SK-N-MC (cell line): ENCODE measurements around the gene HLA-E.
"Not testable (repeated sequence)": the region's sequence is repeated elsewhere in the genome, so short reads cannot be mapped to it uniquely, and the experiment has no call there.

Experiments
- DNase-seq: peaks from one replicate; pipeline ENCODE4 v3.0.0-alpha.2; 2011; ENCODE audit warnings: low read depth, low spot score
- H3K27ac ChIP-seq: fragments of 200-600 bp; sonication (generic); 2 replicates; pipeline ENCODE4 v1.5.1; 2016; ENCODE audit warnings: mixed run types
- H3K36me3 ChIP-seq: fragments of 200-600 bp; sonication (generic); 2 replicates; pipeline ENCODE4 v1.6.1; 2017; ENCODE audit warnings: antibody characterized with exemption, low read length, mixed read lengths; ENCODE audit not compliant: insufficient read depth
- H3K4me3 ChIP-seq: fragments of 200-600 bp; sonication (generic); 2 replicates; pipeline ENCODE4 v1.5.1; 2016
- H3K9ac ChIP-seq: fragments of 200-600 bp; sonication (generic); 2 replicates; pipeline ENCODE4 v1.8.0; 2017; ENCODE audit warnings: mixed run types, mixed read lengths; ENCODE audit not compliant: insufficient read length
- H3K9me3 ChIP-seq: fragments of 200-600 bp; sonication (generic); 2 replicates; pipeline ENCODE4 v1.6.1; 2017; ENCODE audit warnings: low read depth, mild to moderate bottlenecking, antibody characterized with exemption, low read length, moderate library complexity, mixed read lengths
- EZH2 ChIP-seq: fragments of 200-600 bp; sonication (generic); IDR thresholded peaks from one replicate; pipeline ENCODE4 v1.6.1; 2017; ENCODE audit warnings: antibody characterized with exemption
- FOXP2 ChIP-seq: optimal IDR thresholded peaks from 2 replicates; pipeline ENCODE3; 2011; ENCODE audit warnings: mild to moderate bottlenecking, moderate library complexity; ENCODE audit not compliant: insufficient read depth; ENCODE audit errors: extremely low read length, control extremely low read depth
- POLR2AphosphoS5 ChIP-seq: IDR thresholded peaks from 2 replicates; pipeline ENCODE4 v1.6.1; 2012; ENCODE audit warnings: mild to moderate bottlenecking, low read depth, low read length, borderline replicate concordance

Gene HLA-E

GRCh38 chr6:30490026-30490876, 942 bp downstream of the HLA-E start:
- Histone ChIP-seq H3K36me3 (peaks cover 4% of the 10 kb centered on the region), H3K9ac (peak overlapping the region; percentile 77), H3K4me3 (peak overlapping the region; percentile 96), H3K27ac (no peak overlapping the region), H3K9me3 (no peaks in the 10 kb centered on the region)
- no peak for DNase-seq
- TF ChIP-seq EZH2 (no peak), POLR2AphosphoS5 (no peak), FOXP2 (no peak)

DNA sequence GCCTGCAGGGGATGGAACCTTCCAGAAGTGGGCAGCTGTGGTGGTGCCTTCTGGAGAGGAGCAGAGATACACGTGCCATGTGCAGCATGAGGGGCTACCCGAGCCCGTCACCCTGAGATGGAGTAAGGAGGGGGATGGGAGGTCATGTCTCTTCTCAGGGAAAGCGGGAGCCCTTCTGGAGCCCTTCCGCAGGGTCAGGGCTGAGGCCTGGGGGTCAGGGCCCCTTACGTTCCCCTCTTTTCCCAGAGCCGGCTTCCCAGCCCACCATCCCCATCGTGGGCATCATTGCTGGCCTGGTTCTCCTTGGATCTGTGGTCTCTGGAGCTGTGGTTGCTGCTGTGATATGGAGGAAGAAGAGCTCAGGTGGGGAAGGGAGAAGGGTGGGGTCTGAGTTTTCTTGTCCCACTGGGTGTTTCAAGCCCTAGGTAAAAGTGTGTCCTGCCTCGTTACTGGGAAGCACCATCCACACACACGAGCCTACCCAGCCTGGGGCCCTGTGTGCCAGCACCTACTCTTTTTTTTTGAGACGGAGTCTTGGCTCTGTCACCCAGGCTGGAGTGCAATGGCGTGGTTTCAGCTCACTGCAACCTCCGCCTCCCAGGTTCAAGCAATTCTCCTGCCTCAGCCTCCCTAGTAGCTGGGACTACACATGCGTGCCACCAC, 2.1 kb downstream of the HLA-E start:
- H3K27ac ChIP-seq, H3K9ac ChIP-seq, H3K4me3 ChIP-seq, H3K9me3 ChIP-seq, H3K36me3 ChIP-seq, DNase-seq: not testable (repeated sequence)

DNA sequence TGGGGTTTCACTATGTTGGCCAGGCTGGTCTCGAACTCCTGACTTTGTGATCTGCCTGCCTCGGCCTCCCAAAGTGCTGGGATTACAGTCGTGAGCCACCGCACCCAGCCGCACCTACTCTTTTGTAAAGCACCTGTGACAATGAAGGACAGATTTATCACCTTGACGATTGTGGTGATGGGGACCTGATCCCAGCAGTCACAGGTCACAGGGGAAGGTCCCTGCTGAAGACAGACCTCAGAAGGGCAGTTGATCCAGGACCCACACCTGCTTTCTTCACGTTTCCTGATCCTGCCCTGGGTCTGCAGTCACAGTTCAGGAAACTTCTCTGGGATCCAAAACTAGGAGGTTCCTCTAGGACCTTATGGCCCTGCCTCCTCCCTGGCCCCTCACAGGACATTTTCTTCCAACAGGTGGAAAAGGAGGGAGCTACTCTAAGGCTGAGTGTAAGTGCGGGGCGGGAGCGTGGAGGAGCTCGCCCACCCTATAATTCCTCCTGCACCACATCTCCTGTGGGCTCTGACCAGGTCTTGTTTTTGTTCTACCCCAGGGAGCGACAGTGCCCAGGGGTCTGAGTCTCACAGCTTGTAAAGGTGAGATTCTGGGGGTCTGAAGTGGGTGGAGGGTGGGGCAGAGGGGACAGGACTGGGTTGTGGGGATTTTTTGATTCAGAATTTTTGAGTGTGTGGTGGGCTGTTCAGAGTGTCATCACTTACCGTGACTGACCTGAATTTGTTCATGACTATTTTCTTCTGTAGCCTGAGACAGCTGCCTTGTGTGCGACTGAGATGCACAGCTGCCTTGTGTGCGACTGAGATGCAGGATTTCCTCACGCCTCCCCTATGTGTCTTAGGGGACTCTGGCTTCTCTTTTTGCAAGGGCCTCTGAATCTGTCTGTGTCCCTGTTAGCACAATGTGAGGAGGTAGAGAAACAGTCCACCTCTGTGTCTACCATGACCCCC, 3.0 kb downstream of the HLA-E start:
- Histone ChIP-seq H3K27ac (no peak overlapping the region), H3K4me3 (no peak overlapping the region), H3K9ac (no peak overlapping the region), H3K36me3 (peaks cover 4% of the 10 kb centered on the region), H3K9me3 (no peaks in the 10 kb centered on the region)
- TF ChIP-seq EZH2 (no peak), FOXP2 (no peak), POLR2AphosphoS5 (no peak)
- no peak for DNase-seq

- Histone ChIP-seq H3K9me3 (no peaks in the 10 kb centered on the region), H3K4me3 (no peak overlapping the region), H3K9ac (no peak overlapping the region), H3K27ac (no peak overlapping the region), H3K36me3 (peaks cover 4% of the 10 kb centered on the region)
- no peak for TF ChIP-seq FOXP2
- no peak for TF ChIP-seq POLR2AphosphoS5
- no peak for TF ChIP-seq EZH2
- DNase-seq = no peak
Measured at GRCh38 chr6:30493643-30494250, 4.4 kb downstream of the HLA-E start.

DNA sequence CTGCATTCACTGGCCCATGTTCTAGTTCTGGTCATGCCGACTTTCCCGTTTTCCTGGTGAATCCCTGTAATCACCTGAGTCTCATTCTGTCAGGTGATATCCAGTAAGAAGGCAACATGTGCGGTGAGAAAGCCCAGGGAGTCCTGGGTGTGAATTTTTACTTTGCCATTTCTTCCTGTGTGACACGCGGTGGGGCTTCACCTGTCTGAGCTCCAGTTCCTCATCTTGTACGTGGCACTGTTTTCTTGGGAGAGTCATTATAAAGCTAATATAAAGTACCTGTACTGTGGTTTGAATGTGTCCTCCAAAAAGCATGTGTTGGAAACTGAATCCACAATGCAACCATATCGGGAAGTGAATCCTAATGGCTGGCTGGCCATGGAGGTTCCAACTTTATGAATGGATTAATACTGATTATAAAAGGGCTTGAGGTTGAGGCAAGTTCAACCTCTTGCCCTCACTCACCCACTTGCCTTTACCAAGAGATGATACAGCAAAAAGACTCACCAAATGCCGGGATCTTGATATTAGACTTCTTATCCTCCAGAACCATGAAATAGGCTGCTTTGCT, 5.1 kb downstream of the HLA-E start:
- TF ChIP-seq FOXP2 (no peak), EZH2 (no peak), POLR2AphosphoS5 (no peak)
- no peak for DNase-seq

GRCh38 chr6:30495060-30495459, 5.8 kb downstream of the HLA-E start:
- not testable (repeated sequence) for H3K4me3 ChIP-seq, H3K9ac ChIP-seq, H3K27ac ChIP-seq, DNase-seq, H3K36me3 ChIP-seq, H3K9me3 ChIP-seq

More for the DNA sequence above, 5.1 kb downstream of the HLA-E start:
- H3K9ac ChIP-seq = no peak overlapping the region
- no peak overlapping the region for H3K27ac ChIP-seq
- H3K9me3 ChIP-seq = no peaks in the 10 kb centered on the region
- H3K4me3 ChIP-seq = no peak overlapping the region
- peaks cover 4% of the 10 kb centered on the region for H3K36me3 ChIP-seq

DNA sequence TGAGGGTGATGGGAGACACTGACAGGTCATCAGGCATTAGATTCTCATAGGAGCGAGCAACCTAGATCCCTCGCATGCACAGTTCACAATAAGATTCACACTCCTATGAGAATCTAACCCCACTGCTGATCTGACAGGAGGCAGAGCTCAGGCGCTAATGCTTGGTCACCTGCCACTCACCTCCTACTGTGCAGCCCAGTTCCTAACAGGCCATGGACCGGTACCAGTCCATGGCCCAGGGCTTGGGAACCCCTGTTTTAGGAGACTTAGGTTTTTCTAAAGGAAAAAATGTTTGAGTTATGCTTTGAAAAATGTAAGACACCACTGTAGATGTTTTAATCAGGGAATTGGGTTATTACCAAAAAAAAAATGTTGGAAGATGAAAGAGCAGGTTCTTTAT, 6.7 kb downstream of the HLA-E start:
- Histone ChIP-seq H3K9ac (no peak overlapping the region), H3K36me3 (no peaks in the 10 kb centered on the region; the same call in 1 of the 2 replicates), H3K4me3 (no peak overlapping the region), H3K9me3 (no peaks in the 10 kb centered on the region), H3K27ac (no peak overlapping the region)
- no peak for DNase-seq
- no peak for TF ChIP-seq EZH2
- TF ChIP-seq FOXP2 = no peak
- TF ChIP-seq POLR2AphosphoS5 = no peak

DNA sequence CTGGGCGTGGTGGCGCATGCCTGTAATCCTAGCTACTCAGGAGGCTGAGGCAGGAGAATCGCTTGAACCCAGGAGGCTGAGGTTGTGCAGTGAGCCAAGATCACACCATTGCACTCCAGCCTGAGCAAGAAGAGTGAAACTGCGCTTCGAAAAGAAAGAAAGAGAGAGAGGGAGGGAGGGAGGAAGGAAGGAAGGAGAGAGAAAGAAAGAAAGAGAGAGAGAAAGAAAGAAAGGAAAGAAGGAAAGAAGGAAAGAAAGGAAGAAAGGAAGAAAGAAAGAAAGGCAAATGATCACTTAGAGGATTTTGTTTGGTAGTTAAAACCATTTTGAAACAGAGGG, 7.9 kb downstream of the HLA-E start:
- H3K27ac ChIP-seq, H3K9me3 ChIP-seq, H3K9ac ChIP-seq, DNase-seq, H3K4me3 ChIP-seq, H3K36me3 ChIP-seq: not testable (repeated sequence)
